ENCODE results near the gene AUTS2. TPM values are rescaled to one million over a fixed set of nuclear protein-coding genes. Genes with fewer than 3 reads are reported as not detected.

Gene AUTS2
- total RNA-seq, 2 donors from 2014 or later = 2.9 to 7.9 TPM

GRCh38 chr7:70294211-70294911, 696.1 kb downstream of the AUTS2 start:
- H3K27me3 Mint-ChIP-seq (ENCODE audit: low read depth) = no peaks in the 10 kb centered on the region
- peaks cover 0 to 2% of the 10 kb centered on the region in 2 donors for H3K9me3 Mint-ChIP-seq
- no peak overlapping the region for H3K4me3 Mint-ChIP-seq
- no peaks in the 10 kb centered on the region for H3K36me3 Mint-ChIP-seq (ENCODE audit: insufficient read depth in 2 of 2)
- no peak for ATAC-seq (replicated peaks in 1 of 2)
- no peak for DNase-seq
- no peak overlapping the region for H3K27ac Mint-ChIP-seq
- no peaks in the 10 kb centered on the region for H3K4me1 Mint-ChIP-seq (ENCODE audit: low read depth)

GRCh38 chr7:70298780-70299471, 700.7 kb downstream of the AUTS2 start:
- H3K27ac Mint-ChIP-seq = no peak overlapping the region
- no peaks in the 10 kb centered on the region for H3K27me3 Mint-ChIP-seq (ENCODE audit: low read depth)
- H3K9me3 Mint-ChIP-seq = peaks cover 0 to 2% of the 10 kb centered on the region in 2 donors
- H3K36me3 Mint-ChIP-seq (ENCODE audit: insufficient read depth in 2 of 2) = no peaks in the 10 kb centered on the region
- peaks cover 7% of the 10 kb centered on the region for H3K4me1 Mint-ChIP-seq (ENCODE audit: low read depth)
- no peak for DNase-seq
- no peak overlapping the region for H3K4me3 Mint-ChIP-seq
- no peak for ATAC-seq (replicated peaks in 1 of 2)

GRCh38 chr7:70299472-70299807, 701.2 kb downstream of the AUTS2 start:
- H3K9me3 Mint-ChIP-seq = peaks cover 0 to 2% of the 10 kb centered on the region in 2 donors
- no peak overlapping the region for H3K4me3 Mint-ChIP-seq
- H3K4me1 Mint-ChIP-seq (ENCODE audit: low read depth) = peaks cover 7% of the 10 kb centered on the region
- H3K36me3 Mint-ChIP-seq (ENCODE audit: insufficient read depth in 2 of 2) = no peaks in the 10 kb centered on the region
- ATAC-seq (replicated peaks in 1 of 2) (no peak), DNase-seq (no peak)
- no peaks in the 10 kb centered on the region for H3K27me3 Mint-ChIP-seq (ENCODE audit: low read depth)
- no peak overlapping the region for H3K27ac Mint-ChIP-seq

GRCh38 chr7:70301673-70302185, 703.5 kb downstream of the AUTS2 start:
- Mint-ChIP-seq H3K9me3 (peaks cover 0 to 2% of the 10 kb centered on the region in 2 donors), H3K4me3 (no peak overlapping the region), H3K4me1 (ENCODE audit: low read depth) (peaks cover 7% of the 10 kb centered on the region), H3K27me3 (ENCODE audit: low read depth) (no peaks in the 10 kb centered on the region), H3K36me3 (ENCODE audit: insufficient read depth in 2 of 2) (no peaks in the 10 kb centered on the region), H3K27ac (no peak overlapping the region)
- DNase-seq = no peak
- ATAC-seq (replicated peaks in 1 of 2) = no peak

- ATAC-seq (replicated peaks in 1 of 2) (no peak), DNase-seq (no peak)
- Mint-ChIP-seq H3K4me1 (ENCODE audit: low read depth) (peaks cover 18% of the 10 kb centered on the region), H3K9me3 (no peaks in the 10 kb centered on the region), H3K27ac (no peak overlapping the region), H3K4me3 (no peak overlapping the region), H3K36me3 (ENCODE audit: insufficient read depth in 2 of 2) (no peaks in the 10 kb centered on the region), H3K27me3 (ENCODE audit: low read depth) (no peaks in the 10 kb centered on the region)
Measured at GRCh38 chr7:70303309-70303708, 705.0 kb downstream of the AUTS2 start.

GRCh38 chr7:70303780-70304179, 705.5 kb downstream of the AUTS2 start:
- no peaks in the 10 kb centered on the region for H3K36me3 Mint-ChIP-seq (ENCODE audit: insufficient read depth in 2 of 2)
- DNase-seq (no peak), ATAC-seq (replicated peaks in 1 of 2) (no peak)
- no peaks in the 10 kb centered on the region for H3K9me3 Mint-ChIP-seq
- no peaks in the 10 kb centered on the region for H3K27me3 Mint-ChIP-seq (ENCODE audit: low read depth)
- H3K27ac Mint-ChIP-seq = no peak overlapping the region
- no peak overlapping the region for H3K4me3 Mint-ChIP-seq
- H3K4me1 Mint-ChIP-seq (ENCODE audit: low read depth) = peaks cover 19% of the 10 kb centered on the region

- Mint-ChIP-seq H3K4me3 (no peak overlapping the region), H3K9me3 (no peaks in the 10 kb centered on the region), H3K27ac (no peak overlapping the region), H3K27me3 (ENCODE audit: low read depth) (no peaks in the 10 kb centered on the region), H3K4me1 (ENCODE audit: low read depth) (peaks cover 19% of the 10 kb centered on the region), H3K36me3 (ENCODE audit: insufficient read depth in 2 of 2) (no peaks in the 10 kb centered on the region)
- ATAC-seq (replicated peaks in 1 of 2) (no peak), DNase-seq (no peak)
Measured at GRCh38 chr7:70306173-70306572, 707.9 kb downstream of the AUTS2 start.

- peaks cover 26% of the 10 kb centered on the region for H3K4me1 Mint-ChIP-seq (ENCODE audit: low read depth)
- no peaks in the 10 kb centered on the region for H3K27me3 Mint-ChIP-seq (ENCODE audit: low read depth)
- H3K27ac Mint-ChIP-seq = peak overlapping the region; percentile 33
- H3K36me3 Mint-ChIP-seq (ENCODE audit: insufficient read depth in 2 of 2) = no peaks in the 10 kb centered on the region
- no peak overlapping the region for H3K4me3 Mint-ChIP-seq
- ATAC-seq (replicated peaks in 1 of 2) = no peak
- no peak for DNase-seq
- H3K9me3 Mint-ChIP-seq = no peaks in the 10 kb centered on the region
Measured at GRCh38 chr7:70307544-70308106, 709.4 kb downstream of the AUTS2 start.

GRCh38 chr7:70312336-70312735, 714.1 kb downstream of the AUTS2 start:
- Mint-ChIP-seq H3K9me3 (peaks cover 0 to 4% of the 10 kb centered on the region in 2 donors), H3K4me3 (no peak overlapping the region), H3K36me3 (ENCODE audit: insufficient read depth in 2 of 2) (no peaks in the 10 kb centered on the region), H3K27ac (no peak overlapping the region), H3K4me1 (ENCODE audit: low read depth) (peaks cover 25% of the 10 kb centered on the region), H3K27me3 (ENCODE audit: low read depth) (no peaks in the 10 kb centered on the region)
- no peak for DNase-seq
- ATAC-seq (replicated peaks in 1 of 2) = peak in 1 of 2 donors; percentile 13

GRCh38 chr7:70313271-70313670, 715.0 kb downstream of the AUTS2 start:
- ATAC-seq (replicated peaks in 1 of 2) (no peak), DNase-seq (no peak)
- H3K36me3 Mint-ChIP-seq (ENCODE audit: insufficient read depth in 2 of 2) = no peaks in the 10 kb centered on the region
- no peak overlapping the region for H3K4me3 Mint-ChIP-seq
- H3K9me3 Mint-ChIP-seq = peaks cover 0 to 4% of the 10 kb centered on the region in 2 donors
- H3K4me1 Mint-ChIP-seq (ENCODE audit: low read depth) = peaks cover 25% of the 10 kb centered on the region
- no peaks in the 10 kb centered on the region for H3K27me3 Mint-ChIP-seq (ENCODE audit: low read depth)
- no peak overlapping the region for H3K27ac Mint-ChIP-seq

- no peaks in the 10 kb centered on the region for H3K27me3 Mint-ChIP-seq (ENCODE audit: low read depth)
- H3K27ac Mint-ChIP-seq = no peak overlapping the region
- peaks cover 0 to 4% of the 10 kb centered on the region in 2 donors for H3K9me3 Mint-ChIP-seq
- ATAC-seq (replicated peaks in 1 of 2) (no peak), DNase-seq (no peak)
- H3K4me1 Mint-ChIP-seq (ENCODE audit: low read depth) = peaks cover 27% of the 10 kb centered on the region
- H3K36me3 Mint-ChIP-seq (ENCODE audit: insufficient read depth in 2 of 2) = no peaks in the 10 kb centered on the region
- H3K4me3 Mint-ChIP-seq = no peak overlapping the region
Measured at GRCh38 chr7:70313687-70314086, 715.4 kb downstream of the AUTS2 start.

- ATAC-seq (replicated peaks in 1 of 2) (no peak), DNase-seq (no peak)
- Mint-ChIP-seq H3K27me3 (ENCODE audit: low read depth) (no peaks in the 10 kb centered on the region), H3K4me3 (no peak overlapping the region), H3K27ac (no peak overlapping the region), H3K4me1 (ENCODE audit: low read depth) (peaks cover 33% of the 10 kb centered on the region), H3K36me3 (ENCODE audit: insufficient read depth in 2 of 2) (no peaks in the 10 kb centered on the region), H3K9me3 (peaks cover 0 to 4% of the 10 kb centered on the region in 2 donors)
Measured at GRCh38 chr7:70314221-70314620, 715.9 kb downstream of the AUTS2 start.

- peaks cover 0 to 4% of the 10 kb centered on the region in 2 donors for H3K9me3 Mint-ChIP-seq
- H3K27me3 Mint-ChIP-seq (ENCODE audit: low read depth) = no peaks in the 10 kb centered on the region
- peak overlapping the region in 1 of 2 donors; percentile 5 for H3K4me3 Mint-ChIP-seq
- DNase-seq (peak; percentile 8 to 12), ATAC-seq (replicated peaks in 1 of 2) (peak; percentile 55 to 64)
- H3K4me1 Mint-ChIP-seq (ENCODE audit: low read depth) = peaks cover 45% of the 10 kb centered on the region
- no peak overlapping the region for H3K27ac Mint-ChIP-seq
- no peaks in the 10 kb centered on the region for H3K36me3 Mint-ChIP-seq (ENCODE audit: insufficient read depth in 2 of 2)
Measured at GRCh38 chr7:70316745-70317144, 718.5 kb downstream of the AUTS2 start.

Data from activated T-cell treated with anti-CD3 and anti-CD28 coated beads, Interleukin-2, amount 50 U/mL, for 72 hours (primary cell).